HG03066 (cell line): Measurements from ENCODE around the gene PCSK1N.
"Not testable (repeated sequence)": the region's sequence is repeated elsewhere in the genome, so short reads cannot be mapped to it uniquely, and the experiment has no call there.

Experiments used
- ATAC-seq: cut with Tn5 transposase; IDR thresholded peaks from one replicate; pipeline ENCODE4 v1.9.1; 2021; ENCODE audit warnings: low read depth; ENCODE audit not compliant: unreplicated experiment

Gene PCSK1N

GRCh38 chrX:48835524-48836329 is at the start of gene PCSK1N:
TSS of gene PCSK1N (minus strand) at chrX:48835610. CDS start at chrX:48835532, 78 bp downstream.
- ATAC-seq = no peak

GRCh38 chrX:48883729-48884128 is 48.3 kb upstream of the PCSK1N start:
- no peak for ATAC-seq

GRCh38 chrX:48876944-48877343 is 41.5 kb upstream of the PCSK1N start:
- ATAC-seq = not testable (repeated sequence)

- not testable (repeated sequence) for ATAC-seq
Measured at GRCh38 chrX:48872017-48872416, 36.6 kb upstream of the PCSK1N start.

- ATAC-seq = no peak
Measured at GRCh38 chrX:48864210-48864609, 28.8 kb upstream of the PCSK1N start.

- ATAC-seq = no peak
Measured at GRCh38 chrX:48854898-48855297, 19.5 kb upstream of the PCSK1N start.

- ATAC-seq = not testable (repeated sequence)
Measured at GRCh38 chrX:48854121-48854804, 18.9 kb upstream of the PCSK1N start.

GRCh38 chrX:48853494-48853893 is 18.1 kb upstream of the PCSK1N start:
- not testable (repeated sequence) for ATAC-seq

GRCh38 chrX:48852857-48853256 is 17.4 kb upstream of the PCSK1N start:
- no peak for ATAC-seq

- no peak for ATAC-seq
Measured at GRCh38 chrX:48848847-48849246, 13.4 kb upstream of the PCSK1N start.

- ATAC-seq = no peak
Measured at GRCh38 chrX:48839686-48840085, 4.3 kb upstream of the PCSK1N start.

- ATAC-seq = no peak
Measured at GRCh38 chrX:48834383-48834709, 1.1 kb downstream of the PCSK1N start.

- no peak for ATAC-seq
Measured at GRCh38 chrX:48833542-48834138, 1.8 kb downstream of the PCSK1N start.

- no peak for ATAC-seq
Measured at GRCh38 chrX:48831909-48832291, 3.5 kb downstream of the PCSK1N start.

- no peak for ATAC-seq
Measured at GRCh38 chrX:48831136-48831908, 4.1 kb downstream of the PCSK1N start.

- no peak for ATAC-seq
Measured at GRCh38 chrX:48829016-48829735, 6.2 kb downstream of the PCSK1N start.

- ATAC-seq = no peak
Measured at GRCh38 chrX:48827654-48827968, 7.8 kb downstream of the PCSK1N start.

- no peak for ATAC-seq
Measured at GRCh38 chrX:48826876-48827653, 8.3 kb downstream of the PCSK1N start.

GRCh38 chrX:48826135-48826875 is 9.1 kb downstream of the PCSK1N start, which contains the start of gene ERAS:
TSS of gene ERAS (plus strand) at chrX:48826513. CDS start at chrX:48829124, 2,611 bp downstream.
- no peak for ATAC-seq
